Middle frontal gyrus (tissue), 1 donor: Measurements from ENCODE around the gene NIT1.

Experiments
- DNase-seq: peaks from one replicate; pipeline ENCODE4 v3.0.0-alpha.2; 2015; ENCODE audit warnings: low spot score; ENCODE audit errors: extremely low spot score

NIT1 gene

GRCh38 chr1:161083748-161084596 is 33.9 kb upstream of the NIT1 start:
- DNase-seq: no peak

GRCh38 chr1:161084597-161084988 is 33.3 kb upstream of the NIT1 start:
- no peak for DNase-seq

GRCh38 chr1:161085165-161085564 is 32.7 kb upstream of the NIT1 start:
- no peak for DNase-seq

GRCh38 chr1:161086457-161086856 is 31.4 kb upstream of the NIT1 start:
- no peak for DNase-seq

- no peak for DNase-seq
Measured at GRCh38 chr1:161088587-161089110, 29.3 kb upstream of the NIT1 start.

GRCh38 chr1:161089251-161089924 is 28.5 kb upstream of the NIT1 start, which contains the start of gene NECTIN4:
Gene NECTIN4 (minus strand): TSS chr1:161089558. CDS start chr1:161089296, 262 bp downstream.
- no peak for DNase-seq

GRCh38 chr1:161089938-161090337 is 28.0 kb upstream of the NIT1 start:
- DNase-seq: no peak

GRCh38 chr1:161090617-161091016 is 27.3 kb upstream of the NIT1 start:
- no peak for DNase-seq

- no peak for DNase-seq
Measured at GRCh38 chr1:161091093-161091492, 26.8 kb upstream of the NIT1 start.

GRCh38 chr1:161091796-161092507 is 26.0 kb upstream of the NIT1 start:
- no peak for DNase-seq

- DNase-seq: no peak
Measured at GRCh38 chr1:161092621-161093028, 25.3 kb upstream of the NIT1 start.

GRCh38 chr1:161094481-161094880 is 23.4 kb upstream of the NIT1 start:
- DNase-seq: no peak

- no peak for DNase-seq
Measured at GRCh38 chr1:161095230-161095629, 22.7 kb upstream of the NIT1 start.

GRCh38 chr1:161096015-161096414 is 21.9 kb upstream of the NIT1 start:
- no peak for DNase-seq

GRCh38 chr1:161096530-161096929 is 21.4 kb upstream of the NIT1 start:
- no peak for DNase-seq

- peak; percentile 36 for DNase-seq
Measured at GRCh38 chr1:161098210-161099068, 19.5 kb upstream of the NIT1 start, which contains the start of gene KLHDC9. Gene KLHDC9 (plus strand): TSS chr1:161098361. CDS start chr1:161098536, 175 bp downstream.

GRCh38 chr1:161099090-161099802 is 18.7 kb upstream of the NIT1 start:
- no peak for DNase-seq

GRCh38 chr1:161100556-161100955 is 17.3 kb upstream of the NIT1 start:
- DNase-seq: no peak

GRCh38 chr1:161106431-161106830 is 11.5 kb upstream of the NIT1 start:
- no peak for DNase-seq

GRCh38 chr1:161111117-161111516 is 6.8 kb upstream of the NIT1 start:
- no peak for DNase-seq
